Subcutaneous adipose tissue (tissue), 4 donors: ENCODE measurements around the gene MRPS14. TPM values are rescaled to one million over a fixed set of nuclear protein-coding genes. Genes with fewer than 3 reads are reported as not detected.

ENCODE experiments used
- small RNA-seq: library from RNA; depleted of rRNA; stranded (forward); fragments of <200 nt; gene quantifications from one replicate; pipeline ENCODE3, GENCODE V24; 2016
- total RNA-seq, 4 donors: library from RNA; depleted of rRNA; stranded (reverse); fragments of >200 nt; gene quantifications; one replicate each; pipeline ENCODE4 v1.1.0, GENCODE V29; 2016
- TF ChIP-seq, protein P1 (sequence below): fragments of 450-650 bp; IDR thresholded peaks from one replicate; pipeline ENCODE4 v1.5.1; 2016; ENCODE audit warnings: low read depth, mild to moderate bottlenecking, control low read depth, antibody characterized with exemption, moderate library complexity

MRPS14 gene
- total RNA-seq, 4 donors from 2014 or later, result 16.2 to 32.9 (median 24.3) TPM

DNA sequence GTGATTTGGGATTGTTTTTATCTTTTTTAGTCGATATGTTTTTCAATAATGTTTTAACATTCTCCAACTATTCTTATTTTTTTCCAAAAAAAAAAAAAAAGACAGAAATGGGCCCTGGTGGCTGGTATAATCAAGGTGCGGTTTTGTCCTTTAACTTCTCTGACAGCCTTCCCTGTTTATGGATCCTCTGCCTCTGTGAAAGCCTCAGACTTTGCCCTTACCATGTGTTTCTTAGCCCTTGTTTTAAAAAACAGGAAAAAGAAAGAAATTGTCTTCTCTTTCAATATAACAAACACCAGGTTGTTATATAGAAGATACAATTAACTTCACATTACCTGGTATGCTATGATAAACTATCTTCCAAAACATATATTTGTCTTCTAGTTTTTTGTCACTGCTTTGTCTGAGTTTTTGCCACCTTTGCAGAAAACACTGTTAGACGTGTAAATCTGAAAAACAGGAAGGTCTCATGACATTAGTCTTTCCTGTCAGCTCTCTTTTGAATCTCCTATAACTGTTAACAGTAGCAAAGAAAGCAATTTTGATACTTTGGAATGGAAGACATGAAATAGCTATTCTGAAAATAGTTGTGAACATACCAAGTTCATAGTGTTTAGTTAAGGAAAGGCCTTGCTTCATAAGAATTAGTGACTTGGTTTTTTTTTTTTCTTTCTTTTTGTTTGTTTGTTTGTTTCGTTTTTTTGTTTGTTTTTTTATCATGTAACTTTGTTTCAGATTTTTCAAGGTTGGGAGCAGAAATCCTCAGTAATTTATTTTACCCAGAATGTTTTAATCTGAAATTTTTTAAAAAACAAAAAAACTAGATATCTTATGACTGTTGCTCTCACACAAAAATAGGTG is 55.1 kb downstream of the MRPS14 start:
- TF ChIP-seq, protein P1, sequence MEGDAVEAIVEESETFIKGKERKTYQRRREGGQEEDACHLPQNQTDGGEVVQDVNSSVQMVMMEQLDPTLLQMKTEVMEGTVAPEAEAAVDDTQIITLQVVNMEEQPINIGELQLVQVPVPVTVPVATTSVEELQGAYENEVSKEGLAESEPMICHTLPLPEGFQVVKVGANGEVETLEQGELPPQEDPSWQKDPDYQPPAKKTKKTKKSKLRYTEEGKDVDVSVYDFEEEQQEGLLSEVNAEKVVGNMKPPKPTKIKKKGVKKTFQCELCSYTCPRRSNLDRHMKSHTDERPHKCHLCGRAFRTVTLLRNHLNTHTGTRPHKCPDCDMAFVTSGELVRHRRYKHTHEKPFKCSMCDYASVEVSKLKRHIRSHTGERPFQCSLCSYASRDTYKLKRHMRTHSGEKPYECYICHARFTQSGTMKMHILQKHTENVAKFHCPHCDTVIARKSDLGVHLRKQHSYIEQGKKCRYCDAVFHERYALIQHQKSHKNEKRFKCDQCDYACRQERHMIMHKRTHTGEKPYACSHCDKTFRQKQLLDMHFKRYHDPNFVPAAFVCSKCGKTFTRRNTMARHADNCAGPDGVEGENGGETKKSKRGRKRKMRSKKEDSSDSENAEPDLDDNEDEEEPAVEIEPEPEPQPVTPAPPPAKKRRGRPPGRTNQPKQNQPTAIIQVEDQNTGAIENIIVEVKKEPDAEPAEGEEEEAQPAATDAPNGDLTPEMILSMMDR, result no peak

DNA sequence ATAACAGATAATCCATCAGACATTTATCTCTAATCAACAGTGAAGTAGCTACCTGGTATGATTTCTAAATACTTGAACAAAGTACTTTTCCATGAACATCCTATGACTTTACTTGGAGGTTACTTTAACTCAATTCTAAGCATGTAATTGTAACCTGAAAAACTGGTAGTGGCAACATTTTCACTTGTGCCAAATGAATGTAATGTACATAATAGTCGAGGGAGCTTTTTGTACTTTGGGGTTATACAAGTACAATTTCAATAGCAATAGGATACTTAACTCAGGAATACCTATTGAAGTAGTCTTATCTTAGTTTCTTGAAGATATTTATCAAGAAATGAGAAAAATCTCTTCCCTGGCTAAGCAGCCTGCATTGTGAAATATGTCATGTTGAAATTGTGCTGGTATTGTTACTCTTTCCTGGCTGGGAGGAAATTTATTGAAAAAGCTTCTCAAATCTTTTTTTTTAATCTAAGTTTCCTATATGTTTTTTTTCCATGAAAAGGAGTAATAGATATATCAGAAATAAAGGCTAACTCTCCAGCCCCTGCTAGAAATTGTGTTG is 57.1 kb downstream of the MRPS14 start:
- TF ChIP-seq, protein P1, result no peak

DNA sequence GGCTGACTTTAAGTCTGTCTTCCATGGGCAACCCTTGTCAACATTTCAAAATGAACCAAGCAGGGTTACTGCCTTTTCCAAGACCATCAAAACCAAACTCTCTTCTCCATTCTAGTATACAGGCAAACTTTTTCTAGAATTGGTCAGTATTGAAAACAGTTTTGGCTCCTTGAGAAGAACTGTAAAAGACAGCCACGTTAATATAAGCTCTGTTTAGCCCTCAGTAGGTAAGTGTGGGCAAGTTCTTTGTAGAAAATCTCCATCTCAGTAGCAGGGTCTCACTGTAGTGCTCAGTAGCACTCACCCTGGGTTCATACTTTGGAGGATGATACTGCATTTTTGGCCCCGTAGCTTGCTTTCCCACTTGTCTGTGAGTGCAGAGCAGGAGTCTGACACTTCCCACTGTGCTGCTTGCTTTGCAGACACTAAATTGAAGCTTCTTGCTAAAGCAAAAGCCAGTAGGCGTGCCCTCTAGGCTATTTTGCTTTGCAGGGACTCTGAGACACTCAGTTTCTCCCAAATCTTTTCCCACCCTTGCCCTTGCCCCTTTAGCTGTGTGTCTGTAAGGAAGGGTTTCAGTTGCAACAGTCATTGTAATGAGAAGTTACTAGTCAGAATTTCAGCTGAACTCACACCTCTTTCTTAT is 57.7 kb downstream of the MRPS14 start:
- TF ChIP-seq, protein P1, result no peak

DNA sequence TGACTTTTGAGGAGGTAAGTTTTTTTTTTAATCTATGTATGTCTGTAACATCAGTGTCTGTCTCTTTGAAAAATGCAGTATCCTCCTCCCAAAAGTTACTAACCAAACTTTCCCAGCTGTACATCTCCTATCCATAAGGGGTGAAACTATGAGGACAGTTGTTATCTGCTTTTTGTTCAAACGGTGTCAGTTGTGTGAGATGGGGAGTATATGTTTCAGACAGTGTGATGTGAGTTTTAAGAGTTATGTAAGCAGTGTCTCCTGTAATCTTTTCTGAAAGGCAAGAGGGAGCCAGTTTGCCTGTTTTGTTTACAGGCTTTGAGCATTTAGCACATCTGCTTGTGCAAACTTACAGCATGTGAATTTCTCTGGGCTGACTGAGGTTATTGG is 58.3 kb downstream of the MRPS14 start:
- TF ChIP-seq, protein P1, result no peak

DNA sequence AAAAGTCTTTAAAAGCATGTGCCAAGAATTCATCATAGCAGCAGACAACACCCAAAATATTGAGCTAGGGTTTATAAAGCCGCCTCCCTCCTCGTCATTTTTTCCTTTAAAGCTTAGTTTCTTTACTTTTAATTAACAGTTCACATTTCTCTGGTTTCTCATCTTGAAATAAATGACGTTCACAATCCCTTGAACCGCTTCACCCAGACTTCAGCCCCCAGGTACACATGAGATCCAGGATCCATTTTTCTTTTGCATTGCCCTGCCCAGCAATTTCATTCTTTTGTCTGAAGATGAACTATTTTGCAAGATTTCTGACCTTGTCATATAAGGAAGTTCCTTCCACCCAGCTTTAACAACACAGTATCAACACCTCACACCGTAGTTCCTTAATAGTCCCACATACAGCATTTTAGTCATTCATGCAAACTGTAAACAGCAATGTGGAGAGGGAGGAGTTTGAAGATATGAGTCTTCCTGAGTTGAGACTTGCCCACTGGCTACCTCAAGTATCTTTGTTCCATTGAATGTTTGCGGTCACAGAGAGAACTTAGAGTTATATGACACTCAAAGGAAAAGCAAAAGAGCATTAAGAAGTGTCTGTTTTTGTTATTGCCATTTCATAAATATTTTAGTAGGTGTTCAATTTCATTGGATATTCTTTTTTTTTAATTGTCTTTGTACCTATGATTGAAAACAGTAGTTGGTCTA is 58.8 kb downstream of the MRPS14 start:
- TF ChIP-seq, protein P1, result no peak

DNA sequence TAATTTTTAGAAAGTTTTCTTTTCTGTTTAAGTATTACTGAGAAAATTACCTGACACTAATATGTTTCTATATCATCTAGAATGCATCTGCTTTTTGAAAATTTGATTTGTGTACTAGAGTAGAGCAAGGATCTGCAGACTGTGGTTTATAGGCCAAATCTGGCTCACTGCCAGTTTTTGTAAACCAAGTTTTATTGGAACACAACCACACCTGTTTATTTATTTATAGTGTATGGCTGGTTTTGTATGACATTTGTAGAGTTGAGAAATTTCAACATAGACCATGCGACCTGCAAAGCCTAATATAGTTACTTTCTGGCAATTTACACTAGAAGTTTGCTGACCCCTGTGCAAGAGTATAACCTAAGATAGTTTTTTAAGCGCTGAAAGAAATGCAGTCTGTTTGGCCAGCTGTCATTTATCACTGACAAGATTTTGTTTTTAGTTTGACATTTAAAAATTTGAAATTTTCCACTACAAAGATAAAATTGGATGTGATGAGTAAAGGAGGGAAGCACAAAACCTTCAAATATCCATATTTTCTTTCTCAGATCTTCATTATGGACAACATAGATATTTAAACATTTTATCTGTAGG is 59.6 kb downstream of the MRPS14 start:
- TF ChIP-seq, protein P1, result no peak

Small RNAs within 50 kb of the gene (small RNA-seq; reads per million reads assigned to genes)
- 0.49 reads per million for gene RF00019
- gene RNU6-307P, result not detected

Other genes with a start within 250 kb of the MRPS14 start
- 100 to 1,000 TPM in 2 of 4 donors, 10 to 100 TPM in 2; 49.1 to 337 (median 169) TPM for gene CACYBP, start 23.5 kb downstream of the MRPS14 start, total RNA-seq
- gene TNN, start 44.4 kb upstream of the MRPS14 start, total RNA-seq, result 10 to 100 TPM in 1 of 4 donors, under 1 TPM in 3; 0.51 to 18.3 (median 0.85) TPM
- 10 to 100 TPM; 38.1 to 62.8 (median 60.8) TPM for gene KIAA0040, start 169.4 kb upstream of the MRPS14 start, total RNA-seq